Type B pancreatic cell (in vitro differentiated cells): ENCODE measurements around the gene SIGLEC7. TPM values are rescaled to one million over a fixed set of nuclear protein-coding genes. Genes with fewer than 3 reads are reported as not detected.

Experiments used
- DNase-seq: peaks from one replicate; pipeline ENCODE4 v3.0.0; 2021; ENCODE audit warnings: mixed read lengths; ENCODE audit not compliant: unreplicated experiment; ENCODE audit errors: extremely low spot score
- H3K27ac Mint-ChIP-seq: 2 replicates; pipeline ENCODE4 v1.8.0; 2021; ENCODE audit warnings: mild to moderate bottlenecking, mixed read lengths
- H3K27me3 Mint-ChIP-seq: 2 replicates; pipeline ENCODE4 v1.8.0; 2021; ENCODE audit warnings: mixed read lengths
- H3K36me3 Mint-ChIP-seq: 2 replicates; pipeline ENCODE4 v1.8.0; 2021; ENCODE audit warnings: mixed read lengths
- H3K4me1 Mint-ChIP-seq: one replicate; pipeline ENCODE4 v1.8.0; 2021; ENCODE audit warnings: mixed read lengths; ENCODE audit not compliant: unreplicated experiment
- H3K4me3 Mint-ChIP-seq: 2 replicates; pipeline ENCODE4 v1.8.0; 2021; ENCODE audit warnings: mild to moderate bottlenecking, mixed read lengths
- H3K9me3 Mint-ChIP-seq: 2 replicates; pipeline ENCODE4 v1.8.0; 2021; ENCODE audit warnings: mixed read lengths
- total RNA-seq: library from RNA; stranded (reverse); gene quantifications from 2 replicates; pipeline ENCODE4 v1.2.1, GENCODE V29; 2021; ENCODE audit warnings: low replicate concordance
- TF ChIP-seq, protein P1 (sequence below): fragments of 200-600 bp; sonication (generic); conservative IDR thresholded peaks from 2 replicates; pipeline ENCODE4 v1.5.0; 2021; ENCODE audit warnings: antibody characterized with exemption, mild to moderate bottlenecking

Gene SIGLEC7
- total RNA-seq, 1 donor from 2014 or later = not detected

- Mint-ChIP-seq H3K9me3 (no peaks in the 10 kb centered on the region), H3K4me1 (peaks cover 4% of the 10 kb centered on the region), H3K27ac (no peak overlapping the region), H3K36me3 (peaks cover 12% of the 10 kb centered on the region), H3K27me3 (no peaks in the 10 kb centered on the region), H3K4me3 (no peak overlapping the region)
- no peak for DNase-seq
- TF ChIP-seq, protein P1, sequence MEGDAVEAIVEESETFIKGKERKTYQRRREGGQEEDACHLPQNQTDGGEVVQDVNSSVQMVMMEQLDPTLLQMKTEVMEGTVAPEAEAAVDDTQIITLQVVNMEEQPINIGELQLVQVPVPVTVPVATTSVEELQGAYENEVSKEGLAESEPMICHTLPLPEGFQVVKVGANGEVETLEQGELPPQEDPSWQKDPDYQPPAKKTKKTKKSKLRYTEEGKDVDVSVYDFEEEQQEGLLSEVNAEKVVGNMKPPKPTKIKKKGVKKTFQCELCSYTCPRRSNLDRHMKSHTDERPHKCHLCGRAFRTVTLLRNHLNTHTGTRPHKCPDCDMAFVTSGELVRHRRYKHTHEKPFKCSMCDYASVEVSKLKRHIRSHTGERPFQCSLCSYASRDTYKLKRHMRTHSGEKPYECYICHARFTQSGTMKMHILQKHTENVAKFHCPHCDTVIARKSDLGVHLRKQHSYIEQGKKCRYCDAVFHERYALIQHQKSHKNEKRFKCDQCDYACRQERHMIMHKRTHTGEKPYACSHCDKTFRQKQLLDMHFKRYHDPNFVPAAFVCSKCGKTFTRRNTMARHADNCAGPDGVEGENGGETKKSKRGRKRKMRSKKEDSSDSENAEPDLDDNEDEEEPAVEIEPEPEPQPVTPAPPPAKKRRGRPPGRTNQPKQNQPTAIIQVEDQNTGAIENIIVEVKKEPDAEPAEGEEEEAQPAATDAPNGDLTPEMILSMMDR = no peak
Measured at GRCh38 chr19:51101171-51101865, 40.8 kb upstream of the SIGLEC7 start.

- H3K9me3 Mint-ChIP-seq = no peaks in the 10 kb centered on the region
- peaks cover 9% of the 10 kb centered on the region for H3K36me3 Mint-ChIP-seq
- TF ChIP-seq, protein P1 = no peak
- DNase-seq = no peak
- H3K4me1 Mint-ChIP-seq = peaks cover 10% of the 10 kb centered on the region
- no peak overlapping the region for H3K27ac Mint-ChIP-seq
- no peaks in the 10 kb centered on the region for H3K27me3 Mint-ChIP-seq
- no peak overlapping the region for H3K4me3 Mint-ChIP-seq
Measured at GRCh38 chr19:51102991-51103390, 39.1 kb upstream of the SIGLEC7 start.

DNA sequence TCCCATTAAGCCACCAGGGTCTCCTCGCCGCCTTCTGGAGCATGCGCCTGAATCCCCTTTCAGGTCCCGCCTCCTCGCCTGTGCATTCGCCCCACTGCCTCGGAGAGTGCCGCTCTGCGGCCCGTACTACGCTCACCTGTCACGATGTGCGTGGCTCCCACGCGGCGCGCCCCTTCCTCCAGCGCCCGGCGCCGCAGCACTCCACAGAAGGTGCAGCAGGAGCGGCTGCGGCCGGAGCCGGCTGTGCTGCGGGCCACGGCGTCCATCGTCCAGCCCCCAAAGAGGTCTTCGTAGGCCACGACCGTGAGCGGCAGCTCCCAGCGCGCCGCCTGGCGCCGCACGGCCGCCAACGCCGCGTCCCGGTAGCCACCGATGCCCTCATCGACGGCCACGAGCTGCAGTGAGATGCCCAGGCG, 38.2 kb upstream of the SIGLEC7 start:
- Mint-ChIP-seq H3K9me3 (no peaks in the 10 kb centered on the region), H3K27ac (no peak overlapping the region), H3K4me3 (no peak overlapping the region), H3K4me1 (peaks cover 15% of the 10 kb centered on the region), H3K27me3 (peaks cover 4% of the 10 kb centered on the region), H3K36me3 (peaks cover 9% of the 10 kb centered on the region)
- DNase-seq = no peak
- TF ChIP-seq, protein P1 = no peak

- DNase-seq = no peak
- Mint-ChIP-seq H3K36me3 (peaks cover 7% of the 10 kb centered on the region), H3K4me3 (peak overlapping the region; percentile 94), H3K4me1 (peaks cover 12% of the 10 kb centered on the region), H3K27ac (peak overlapping the region; percentile 91), H3K27me3 (peaks cover 7% of the 10 kb centered on the region), H3K9me3 (no peaks in the 10 kb centered on the region)
- TF ChIP-seq, protein P1 = no peak
Measured at GRCh38 chr19:51107406-51108065, 34.6 kb upstream of the SIGLEC7 start.

GRCh38 chr19:51108066-51108804, 33.9 kb upstream of the SIGLEC7 start, which contains the start of gene CTU1:
CTU1 (minus strand) TSS chr19:51108409; CDS start chr19:51104569, 3,840 bp downstream.
- DNase-seq = peak; percentile 97

More at GRCh38 chr19:51108066-51108804, 33.9 kb upstream of the SIGLEC7 start, which contains the start of gene CTU1:
- Mint-ChIP-seq H3K36me3 (peaks cover 4% of the 10 kb centered on the region), H3K4me3 (peak within 1 kb of the TSS; percentile 94), H3K9me3 (no peaks in the 10 kb centered on the region), H3K27me3 (peaks cover 7% of the 10 kb centered on the region), H3K4me1 (peaks cover 12% of the 10 kb centered on the region), H3K27ac (peak within 1 kb of the TSS; percentile 91)
- TF ChIP-seq, protein P1 = peak; percentile 53
